HepG2 (cell line): Measurements from ENCODE around the gene FXYD6. TPM values are rescaled to one million over a fixed set of nuclear protein-coding genes. Genes with fewer than 3 reads are reported as not detected.
A peak's percentile ranks its signal among the peaks of the same experiment; 100 is the strongest.

ENCODE experiments used
- AGO2 ChIP-seq: fragments of 200-400 bp; formaldehyde crosslinking; optimal IDR thresholded peaks from 2 replicates; pipeline ENCODE3; 2017; ENCODE audit warnings: mild to moderate bottlenecking, low read depth, low read length, moderate library complexity
- CENPT ChIP-seq: sonication (generic); formaldehyde crosslinking; IDR thresholded peaks from 2 replicates; pipeline ENCODE4 v1.8.0; 2022; ENCODE audit warnings: low read depth, mild to moderate bottlenecking, moderate library complexity, missing genetic modification reagents
- CHCHD3 ChIP-seq: sonication (generic); formaldehyde crosslinking; IDR thresholded peaks from 2 replicates; pipeline ENCODE4 v1.8.0; 2022; ENCODE audit warnings: mild to moderate bottlenecking, missing genetic modification reagents, moderate library complexity
- FOSL2 ChIP-seq: sonication (generic); formaldehyde crosslinking; IDR thresholded peaks from 2 replicates; pipeline ENCODE4 v1.4.0; 2020; ENCODE audit warnings: missing genetic modification reagents
- FOXA3 ChIP-seq: IDR thresholded peaks from 2 replicates; pipeline ENCODE4 v1.6.1; 2016; ENCODE audit warnings: missing genetic modification reagents, missing compliant biosample characterization
- MTERF4 ChIP-seq: sonication (generic); formaldehyde crosslinking; IDR thresholded peaks from 2 replicates; pipeline ENCODE4 v1.8.0; 2023; ENCODE audit warnings: mild to moderate bottlenecking, missing genetic modification reagents
- ZBTB40 ChIP-seq, 2 experiments: fragments of 450-650 bp in 1 of 2; sonication (generic) in 1 of 2; formaldehyde crosslinking in 1 of 2; IDR thresholded peaks; 2 replicates each; pipeline versions ENCODE4 v1.6.1 to v1.8.0; 2016 to 2022; ENCODE audit warnings: antibody characterized with exemption in 1 of 2, mild to moderate bottlenecking in 1 of 2, missing genetic modification reagents in 1 of 2
- ZEB1 ChIP-seq: IDR thresholded peaks from 2 replicates; pipeline ENCODE4 v1.6.1; 2012; ENCODE audit warnings: mild to moderate bottlenecking, low read depth, inconsistent platforms; ENCODE audit not compliant: insufficient replicate concordance
- ZFAT ChIP-seq: sonication (generic); formaldehyde crosslinking; conservative IDR thresholded peaks from 2 replicates; pipeline ENCODE4 v1.8.1; 2023; ENCODE audit warnings: missing genetic modification reagents, inconsistent platforms
- ZFX ChIP-seq: sonication (generic); formaldehyde crosslinking; IDR thresholded peaks from 2 replicates; pipeline ENCODE4 v1.4.0; 2020; ENCODE audit warnings: mild to moderate bottlenecking, low read depth, missing genetic modification reagents, moderate library complexity
- ZNF232 ChIP-seq: sonication (generic); formaldehyde crosslinking; IDR thresholded peaks from 2 replicates; pipeline ENCODE4 v1.4.0; 2020; ENCODE audit warnings: missing genetic modification reagents, borderline replicate concordance
- ZNF260 ChIP-seq: sonication (generic); formaldehyde crosslinking; IDR thresholded peaks from 2 replicates; pipeline ENCODE4 v1.4.0; 2020; ENCODE audit warnings: missing genetic modification reagents, low read depth, mild to moderate bottlenecking, borderline replicate concordance
- ZNF282 ChIP-seq: fragments of 450-650 bp; IDR thresholded peaks from 2 replicates; pipeline ENCODE4 v1.6.1; 2018; ENCODE audit not compliant: partially characterized antibody
- ZNF333 ChIP-seq: sonication (generic); formaldehyde crosslinking; IDR thresholded peaks from 2 replicates; pipeline ENCODE4 v1.4.0; 2020; ENCODE audit warnings: mild to moderate bottlenecking, missing genetic modification reagents, borderline replicate concordance
- ZNF414 ChIP-seq: sonication (generic); formaldehyde crosslinking; IDR thresholded peaks from 2 replicates; pipeline ENCODE4 v1.5.0; 2020; ENCODE audit warnings: missing genetic modification reagents
- ZNF530 ChIP-seq: sonication (generic); formaldehyde crosslinking; IDR thresholded peaks from 2 replicates; pipeline ENCODE4 v1.5.0; 2020; ENCODE audit warnings: low read depth, mild to moderate bottlenecking, missing genetic modification reagents
- ZNF790 ChIP-seq: sonication (generic); formaldehyde crosslinking; IDR thresholded peaks from 2 replicates; pipeline ENCODE4 v1.8.0; 2022; ENCODE audit warnings: missing genetic modification reagents, mild to moderate bottlenecking, borderline replicate concordance
- ZSCAN31 ChIP-seq: sonication (generic); formaldehyde crosslinking; IDR thresholded peaks from 2 replicates; pipeline ENCODE4 v1.5.0; 2020; ENCODE audit warnings: low read depth, mild to moderate bottlenecking, missing genetic modification reagents
- polyA plus RNA-seq, 8 experiments: library from polyadenylated mRNA; depleted of rRNA in 3 of 8; stranded (reverse) in 7 of 8; unstranded in 1 of 8; fragments of >200 nt; fragmentation: Illumina TruSeq in 4 of 8; extraction: Trizol in 4 of 8; gene quantifications; 2 replicates each; pipeline versions ENCODE4 v1.2.1 to v1.2.3, GENCODE V29; 2011 to 2016; ENCODE audit warnings: low read depth in 4 of 8, missing spikeins in 1 of 8, mixed read lengths in 1 of 8; ENCODE audit not compliant: insufficient read depth in 1 of 8
- total RNA-seq, 5 experiments: library from RNA; depleted of rRNA; stranded (reverse); fragments of >200 nt; fragmentation: Illumina TruSeq; extraction: Trizol; gene quantifications; 2 replicates each; pipeline ENCODE4 v1.2.3, GENCODE V29; 2016; ENCODE audit warnings: low read depth in 1 of 5

Gene FXYD6
- total and polyA plus RNA-seq, 2 of the 13 experiments (the other 11 are each of a cell fraction or from before 2014, with no cell fraction given), result not detected

GRCh38 chr11:117819096-117820040, 57.1 kb downstream of the FXYD6 start (continued):
- TF ChIP-seq ZBTB40 (IDR thresholded peaks at IDR 0.05) (no peak), ZBTB40 (CRISPR knock-in tag; IDR thresholded peaks at IDR 0.05) (no peak), CHCHD3 (no peak), FOSL2 (0 out of 2 replicates have a peak, but pooled peaks have one; percentile 23), ZNF530 (CRISPR knock-in tag) (no peak), ZNF333 (CRISPR knock-in tag) (no peak), ZFX (CRISPR knock-in tag) (peak; percentile 38; the same call in 1 of the 2 replicates), MTERF4 (CRISPR knock-in tag) (no peak), ZNF282 (no peak), ZNF790 (no peak), ZEB1 (no peak), ZNF260 (CRISPR knock-in tag) (no peak), AGO2 (peak; percentile 87), ZNF232 (CRISPR knock-in tag) (no peak), CENPT (CRISPR knock-in tag) (no peak), ZFAT (CRISPR knock-in tag) (no peak), FOXA3 (no peak), ZNF414 (CRISPR knock-in tag) (no peak), ZSCAN31 (CRISPR knock-in tag) (no peak)
